T47D (cell line): ENCODE measurements around the gene MGME1.

Experiments used
- DNase-seq, 2 experiments: peaks; one replicate each; pipeline versions ENCODE4 v3.0.0 to v3.0.0-alpha.2; 2011 to 2012; ENCODE audit warnings: low read depth in 1 of 2, low spot score in 1 of 2
- JUND ChIP-seq: IDR thresholded peaks from 2 replicates; pipeline ENCODE4 v1.6.1; 2012; ENCODE audit warnings: low read depth
- in situ Hi-C: cut with HindIII; loops from 2 replicates; pipeline ENCODE4 v1.10.0; 2016; ENCODE audit warnings: low sequenced_read_pairs, low pct_unique_long_range_greater_than_20kb

Gene MGME1

GRCh38 chr20:17998446-17998845 lies 29.6 kb downstream of the MGME1 start:
- in situ Hi-C loops, result no loop called here
- DNase-seq, result no peak
- no peak for TF ChIP-seq JUND

DNA sequence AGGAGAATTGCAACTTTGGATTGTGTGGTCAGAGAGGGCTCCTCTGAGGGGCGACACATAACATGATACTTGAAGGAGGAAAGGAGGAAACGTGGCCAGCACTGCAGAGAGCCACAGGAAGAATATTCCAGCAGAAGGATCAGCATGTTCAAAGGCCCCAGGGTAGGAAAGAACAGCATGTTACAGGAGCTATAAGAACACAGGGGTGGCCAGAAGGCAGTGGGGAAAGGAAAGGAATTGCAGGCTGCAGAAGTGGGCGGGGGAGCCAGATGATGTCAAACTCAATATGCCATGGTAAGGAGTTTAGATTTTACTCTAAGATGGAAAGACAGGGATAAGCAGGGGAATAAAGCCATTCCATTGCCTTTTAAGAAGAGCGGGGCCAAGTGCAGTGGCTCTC lies 30.7 kb downstream of the MGME1 start:
- DNase-seq, result no peak
- in situ Hi-C loops, result no loop called here
- no peak for TF ChIP-seq JUND

GRCh38 chr20:18001131-18001921 lies 32.5 kb downstream of the MGME1 start:
- no peak for TF ChIP-seq JUND
- in situ Hi-C loops, result no loop called here
- peak in 1 of 2 experiments; percentile 50 for DNase-seq

GRCh38 chr20:18003897-18004296 lies 35.1 kb downstream of the MGME1 start:
- no peak for TF ChIP-seq JUND
- DNase-seq, result no peak
- in situ Hi-C loops, result no loop called here

GRCh38 chr20:18004384-18005031 lies 35.7 kb downstream of the MGME1 start:
- no peak for TF ChIP-seq JUND
- in situ Hi-C loops, result no loop called here
- DNase-seq, result no peak

DNA sequence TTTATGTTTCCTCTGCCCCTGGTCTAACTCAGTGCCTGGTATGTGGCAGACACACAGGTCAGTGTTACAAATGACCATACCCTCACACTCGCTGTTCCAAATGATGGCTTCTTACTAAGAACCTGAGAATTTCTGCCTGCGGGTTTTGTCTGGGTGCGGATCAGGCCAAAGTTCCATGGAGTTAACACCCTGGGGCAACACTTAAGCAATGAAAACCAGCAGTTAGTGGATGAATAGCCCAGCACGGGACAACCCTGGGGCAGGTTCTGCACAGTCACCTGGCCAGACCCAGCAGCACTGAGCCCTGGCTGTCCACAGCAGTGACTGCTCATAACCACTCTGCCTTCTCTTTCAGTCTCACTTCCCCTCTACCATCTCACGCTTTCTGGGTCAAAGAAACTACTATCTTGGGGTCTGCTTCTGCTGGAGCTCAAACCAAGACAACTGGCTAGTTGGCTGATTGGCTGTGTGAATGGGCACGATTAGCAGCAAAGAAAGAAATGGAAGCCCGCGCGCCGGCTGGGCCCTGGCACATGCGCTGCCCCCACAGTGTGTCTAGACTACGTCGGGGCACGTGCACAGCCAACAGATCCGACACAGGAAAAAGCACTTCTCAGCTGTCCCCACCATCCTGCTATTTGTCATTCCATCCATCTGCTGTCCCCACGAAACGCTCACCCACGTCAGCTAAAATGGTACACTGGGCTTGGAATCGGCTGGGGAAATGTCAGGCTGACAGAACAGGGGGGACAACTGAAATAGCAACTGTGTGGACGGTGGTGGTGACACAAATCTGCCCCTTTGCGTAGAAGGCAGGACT lies 36.6 kb downstream of the MGME1 start:
- in situ Hi-C loops, result no loop called here
- TF ChIP-seq JUND, result no peak
- peak in 1 of 2 experiments; percentile 38 for DNase-seq

DNA sequence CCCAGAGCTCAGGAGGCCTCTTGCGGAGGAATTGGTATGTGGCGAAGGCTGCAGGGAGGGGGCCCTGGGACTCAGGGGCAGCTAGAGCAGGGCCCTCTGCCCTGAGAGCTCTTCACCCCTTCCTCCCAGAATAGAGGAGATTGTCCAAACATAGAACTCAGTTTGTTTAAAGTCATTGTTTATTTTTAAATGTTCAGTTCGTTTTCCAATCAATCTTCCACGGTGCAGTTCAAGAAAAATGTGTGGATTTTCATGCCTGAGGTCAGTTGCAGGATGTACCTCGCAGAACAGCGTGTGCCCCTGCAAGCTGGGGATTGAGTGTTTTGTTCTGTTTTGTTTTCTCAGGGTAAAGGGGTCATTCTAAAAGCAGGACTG lies 37.2 kb downstream of the MGME1 start:
- in situ Hi-C loops, result no loop called here
- DNase-seq, result no peak
- no peak for TF ChIP-seq JUND

DNA sequence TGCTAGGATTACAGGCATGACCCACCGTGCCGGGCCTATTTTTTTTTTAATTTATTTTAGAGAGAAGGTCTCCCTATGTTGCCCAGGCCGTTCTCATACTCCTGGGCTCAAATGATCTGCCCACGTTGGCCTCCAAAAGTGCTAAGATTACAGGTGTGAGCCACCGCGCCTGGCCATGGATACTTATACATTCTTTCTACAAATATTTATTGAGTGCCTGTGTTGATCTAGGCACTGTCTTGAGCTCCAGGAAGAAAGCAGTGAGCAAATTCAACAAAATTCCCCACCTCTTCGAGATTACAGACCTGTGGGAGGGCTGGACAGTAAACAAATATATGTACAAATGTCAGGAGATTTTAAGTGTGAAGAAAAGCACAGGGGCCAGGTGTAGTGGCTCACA lies 37.9 kb downstream of the MGME1 start:
- DNase-seq, result peak in 1 of 2 experiments; percentile 49
- in situ Hi-C loops, result no loop called here
- no peak for TF ChIP-seq JUND

DNA sequence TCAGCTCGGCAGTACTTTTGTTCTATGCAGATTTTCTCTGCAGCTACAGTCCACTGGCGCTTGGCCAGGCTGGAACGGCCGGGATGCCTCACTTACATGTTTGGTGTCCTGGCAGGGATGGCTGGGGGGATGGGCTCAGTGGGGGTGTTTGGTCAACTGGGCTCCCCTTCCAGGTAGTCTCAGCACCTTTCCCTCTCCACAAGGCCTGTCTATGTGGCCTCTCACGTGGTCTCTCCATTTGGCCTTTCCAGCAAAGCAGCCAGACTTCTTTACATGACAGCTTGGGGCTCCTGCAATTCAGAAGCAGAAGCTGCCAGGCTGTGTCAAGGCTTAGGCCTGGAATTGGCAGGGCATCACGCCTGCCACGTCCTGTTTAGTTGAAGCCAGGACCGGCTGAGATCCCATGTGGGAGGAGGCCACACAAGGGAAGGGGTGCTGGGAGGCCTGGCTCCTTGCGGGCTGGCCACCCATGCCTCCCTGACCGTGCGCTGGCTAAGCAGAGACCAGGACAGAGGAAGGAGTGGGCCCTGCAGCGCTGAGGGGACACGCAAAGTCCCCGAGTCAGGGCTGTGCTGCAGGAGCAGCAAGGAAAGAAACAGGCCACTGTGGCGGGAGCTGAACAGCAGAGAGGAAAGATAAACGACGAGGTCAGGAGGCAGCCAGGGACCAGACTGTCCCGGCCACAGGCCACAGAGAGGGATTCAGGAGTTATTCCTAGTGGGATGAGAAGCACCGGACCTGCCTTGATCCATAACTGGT lies 38.9 kb downstream of the MGME1 start:
- no peak for TF ChIP-seq JUND
- DNase-seq, result no peak
- in situ Hi-C loops, result no loop called here

DNA sequence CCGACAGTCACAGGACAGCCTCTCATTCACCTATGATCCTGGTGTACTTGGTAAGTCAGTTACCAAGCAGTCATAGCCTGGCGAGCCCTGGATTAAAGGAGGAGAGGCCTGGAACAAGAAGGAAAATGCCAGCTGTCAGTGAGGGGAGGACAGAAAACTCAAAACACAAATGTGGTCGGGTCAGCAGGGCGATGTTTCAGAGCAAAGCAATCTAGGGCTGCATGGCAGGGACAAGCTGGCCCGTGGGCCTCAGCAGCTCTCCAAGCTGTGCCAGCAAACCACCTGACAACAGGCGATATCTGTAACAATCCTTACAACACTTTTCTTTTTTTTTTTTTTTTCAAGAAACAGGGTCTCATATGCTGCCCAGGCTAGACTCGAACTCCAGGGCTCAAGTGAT lies 40.3 kb downstream of the MGME1 start:
- no peak for DNase-seq
- in situ Hi-C loops, result no loop called here
- no peak for TF ChIP-seq JUND

DNA sequence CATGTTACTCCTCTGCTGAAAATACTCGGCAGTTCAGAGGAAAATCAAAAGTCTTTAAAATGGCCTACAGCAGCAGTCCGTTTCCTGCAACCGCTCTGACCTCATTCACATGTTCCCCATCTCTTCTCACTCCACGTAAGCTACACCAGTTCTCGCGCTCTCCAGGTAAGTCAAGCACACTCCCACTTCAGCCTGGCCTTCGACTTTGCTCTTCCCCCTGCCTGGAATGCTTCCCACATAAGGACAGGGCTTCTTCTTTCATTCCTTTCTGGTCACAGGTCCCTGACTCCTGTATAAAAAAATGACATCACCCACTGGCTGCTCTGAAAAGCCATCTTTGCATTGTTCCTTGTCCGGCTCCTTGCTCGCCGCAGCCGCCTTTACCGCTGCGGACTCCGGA lies 42.7 kb downstream of the MGME1 start:
- no peak for DNase-seq
- in situ Hi-C loops, result no loop called here
- no peak for TF ChIP-seq JUND

DNA sequence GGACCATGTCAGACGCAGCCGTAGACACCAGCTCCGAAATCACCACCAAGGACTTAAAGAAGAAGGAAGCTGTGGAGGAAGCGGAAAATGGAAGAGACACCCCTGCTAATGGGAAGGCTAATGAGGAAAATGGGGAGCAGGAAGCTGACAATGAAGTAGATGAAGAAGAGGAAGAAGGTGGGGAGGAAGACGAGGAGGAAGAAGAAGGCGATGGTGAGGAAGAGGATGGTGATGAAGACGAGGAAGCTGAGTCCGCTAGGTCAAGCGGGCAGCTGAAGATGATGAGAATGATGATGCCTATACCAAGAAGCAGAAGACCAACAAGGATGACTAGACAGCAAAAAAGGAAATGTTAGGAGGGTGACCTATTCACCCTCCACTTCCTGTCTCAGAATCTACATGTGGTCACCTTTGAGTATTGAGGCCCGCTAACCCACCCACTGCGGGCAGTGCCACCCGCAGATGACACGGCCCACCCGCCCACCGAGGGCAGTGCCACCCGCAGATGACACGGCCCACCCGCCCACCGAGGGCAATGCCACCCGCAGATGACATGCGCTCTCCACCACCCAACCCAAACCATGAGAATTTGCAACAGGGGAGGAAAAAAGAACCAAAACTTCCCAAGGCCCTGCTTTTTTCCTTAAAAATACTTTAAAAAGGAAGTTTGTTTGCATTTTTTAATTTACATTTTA lies 43.3 kb downstream of the MGME1 start:
- no peak for DNase-seq
- in situ Hi-C loops, result no loop called here
- no peak for TF ChIP-seq JUND
